HK-2 (cell line): ENCODE results near the gene SFSWAP.

Experiments used
- DNase-seq: peaks from one replicate; pipeline ENCODE4 v3.0.0-alpha.2; 2018; ENCODE audit not compliant: unreplicated experiment

SFSWAP gene

GRCh38 chr12:131833896-131834641, 123.2 kb downstream of the SFSWAP start:
- DNase-seq = no peak

GRCh38 chr12:131834798-131835615, 124.1 kb downstream of the SFSWAP start:
- no peak for DNase-seq

- no peak for DNase-seq
These were observed 124.8 kb downstream of the SFSWAP start for GRCh38 chr12:131835616-131836171.

- no peak for DNase-seq
These were observed 125.3 kb downstream of the SFSWAP start for GRCh38 chr12:131836193-131836592.

- no peak for DNase-seq
These were observed 126.0 kb downstream of the SFSWAP start for GRCh38 chr12:131836714-131837397.

GRCh38 chr12:131840643-131841416, 129.9 kb downstream of the SFSWAP start:
- no peak for DNase-seq

GRCh38 chr12:131841547-131841946, 130.7 kb downstream of the SFSWAP start:
- DNase-seq = no peak

GRCh38 chr12:131842169-131842568, 131.3 kb downstream of the SFSWAP start:
- DNase-seq = no peak

GRCh38 chr12:131843527-131843926, 132.6 kb downstream of the SFSWAP start:
- no peak for DNase-seq

GRCh38 chr12:131844140-131844539, 133.2 kb downstream of the SFSWAP start:
- no peak for DNase-seq

- DNase-seq = no peak
These were observed 133.8 kb downstream of the SFSWAP start for GRCh38 chr12:131844656-131845055.

GRCh38 chr12:131845121-131845520, 134.2 kb downstream of the SFSWAP start:
- no peak for DNase-seq

GRCh38 chr12:131847456-131847855, 136.6 kb downstream of the SFSWAP start:
- no peak for DNase-seq

- DNase-seq = no peak
These were observed 137.9 kb downstream of the SFSWAP start for GRCh38 chr12:131848753-131849152.
